OCI-LY3 (cell line): ENCODE measurements around the gene CCDC40.

Experiments
- CTCF ChIP-seq: fragments of 200-600, 300-600 bp; sonication (generic); IDR thresholded peaks from 2 replicates; pipeline ENCODE4 v1.5.1; 2014; ENCODE audit warnings: antibody characterized with exemption, low read length, low read depth
- EZH2phosphoT487 ChIP-seq: fragments of 200-600 bp; shearing (Covaris generic); IDR thresholded peaks from 2 replicates; pipeline ENCODE4 v1.6.1; 2018; ENCODE audit warnings: antibody characterized with exemption, mixed run types, low read depth

- TF ChIP-seq CTCF (no peak), EZH2phosphoT487 (no peak)
Measured at GRCh38 chr17:79990704-79991103, 45.7 kb upstream of the CCDC40 start.
